DMS 273 treated with DMSO at 0.1 percent for 48 hours (cell line): ENCODE measurements around the gene ASB6.
A peak's percentile ranks its signal among the peaks of the same experiment; 100 is the strongest.

Experiments used
- DNase-seq: peaks from one replicate; lab custom pipeline; 2025; lab: John Stamatoyannopoulos, UW

Gene ASB6

GRCh38 chr9:129641750-129642585 lies at the start of gene ASB6:
Gene ASB6 (minus strand): TSS chr9:129642151. CDS start chr9:129641999, 152 bp downstream.
- DNase-seq, result peak; percentile 72

- no peak for DNase-seq
Observed at GRCh38 chr9:129688285-129689043, 46.5 kb upstream of the ASB6 start.

GRCh38 chr9:129687391-129687790 lies 45.4 kb upstream of the ASB6 start:
- no peak for DNase-seq

GRCh38 chr9:129686736-129687135 lies 44.8 kb upstream of the ASB6 start:
- no peak for DNase-seq

- no peak for DNase-seq
Observed at GRCh38 chr9:129685933-129686259, 43.9 kb upstream of the ASB6 start.

GRCh38 chr9:129685220-129685932 lies 43.4 kb upstream of the ASB6 start:
- DNase-seq, result no peak

- no peak for DNase-seq
Observed at GRCh38 chr9:129682381-129682780, 40.4 kb upstream of the ASB6 start.

GRCh38 chr9:129681924-129682323 lies 40.0 kb upstream of the ASB6 start:
- no peak for DNase-seq

- no peak for DNase-seq
Observed at GRCh38 chr9:129679537-129679936, 37.6 kb upstream of the ASB6 start.

GRCh38 chr9:129678844-129679243 lies 36.9 kb upstream of the ASB6 start:
- DNase-seq, result no peak

- no peak for DNase-seq
Observed at GRCh38 chr9:129677456-129677855, 35.5 kb upstream of the ASB6 start.

- DNase-seq, result peak; percentile 80
Observed at GRCh38 chr9:129676975-129677374, 35.0 kb upstream of the ASB6 start.

GRCh38 chr9:129676287-129676686 lies 34.3 kb upstream of the ASB6 start:
- DNase-seq, result no peak

GRCh38 chr9:129675620-129676019 lies 33.7 kb upstream of the ASB6 start:
- DNase-seq, result no peak

GRCh38 chr9:129674229-129674628 lies 32.3 kb upstream of the ASB6 start:
- DNase-seq, result no peak

- no peak for DNase-seq
Observed at GRCh38 chr9:129673602-129674001, 31.7 kb upstream of the ASB6 start.

- DNase-seq, result no peak
Observed at GRCh38 chr9:129672702-129673101, 30.8 kb upstream of the ASB6 start.

- DNase-seq, result no peak
Observed at GRCh38 chr9:129671519-129671918, 29.6 kb upstream of the ASB6 start.

GRCh38 chr9:129671065-129671464 lies 29.1 kb upstream of the ASB6 start:
- no peak for DNase-seq

- no peak for DNase-seq
Observed at GRCh38 chr9:129669946-129670345, 28.0 kb upstream of the ASB6 start.

- no peak for DNase-seq
Observed at GRCh38 chr9:129669141-129669718, 27.3 kb upstream of the ASB6 start.

GRCh38 chr9:129667850-129668249 lies 25.9 kb upstream of the ASB6 start:
- no peak for DNase-seq
